ENCODE data around the gene HSF5. TPM values are rescaled to one million over a fixed set of nuclear protein-coding genes. Genes with fewer than 3 reads are reported as not detected.
"Not testable (repeated sequence)": the region's sequence is repeated elsewhere in the genome, so short reads cannot be mapped to it uniquely, and the experiment has no call there.

The HSF5 gene
- total RNA-seq, 2 donors from 2014 or later: 0.09 to 0.22 TPM

DNA sequence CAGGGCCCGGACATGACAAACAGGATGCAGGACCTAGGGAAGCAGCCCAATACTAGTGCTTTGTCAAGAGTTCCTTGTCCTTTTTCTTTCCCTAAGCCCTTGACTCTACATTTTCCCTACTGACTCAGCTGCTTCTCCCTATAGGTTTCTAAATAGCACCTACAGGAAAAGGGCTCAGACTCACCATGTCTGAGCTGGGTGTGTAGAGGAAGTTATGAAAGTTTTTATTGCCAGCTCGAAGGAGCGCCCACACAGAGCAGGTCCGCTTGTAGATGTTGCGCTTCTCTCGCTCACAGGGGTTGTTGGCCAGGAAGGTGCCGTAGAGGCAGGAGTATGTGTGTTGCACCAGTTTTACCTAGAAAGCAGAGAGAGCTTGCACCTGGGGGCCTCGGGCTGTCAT lies 15.7 kb upstream of the HSF5 start:
- no peaks in the 10 kb centered on the region for H3K4me1 ChIP-seq (ENCODE audit: control insufficient read depth, insufficient read depth, low read length)
- no peaks in the 10 kb centered on the region for H3K4me1 Mint-ChIP-seq
- peaks cover 87% of the 10 kb centered on the region for H3K36me3 ChIP-seq (ENCODE audit: control insufficient read depth, insufficient read depth, low read length)
- H3K4me3 Mint-ChIP-seq: no peak overlapping the region
- peaks cover 76% of the 10 kb centered on the region for H3K36me3 Mint-ChIP-seq (ENCODE audit: low read depth)
- no peaks in the 10 kb centered on the region for H3K27me3 ChIP-seq (ENCODE audit: control insufficient read depth, insufficient read depth, low read length, poor library complexity, severe bottlenecking)
- no peak overlapping the region for H3K4me3 ChIP-seq (ENCODE audit: low read length)
- DNase-seq: no peak
- H3K27ac ChIP-seq (ENCODE audit: low read depth, low read length): no peak overlapping the region
- no peaks in the 10 kb centered on the region for H3K9me3 ChIP-seq (ENCODE audit: control insufficient read depth, low read length)
- TF ChIP-seq CTCF (conservative IDR thresholded peaks at IDR 0.05): no peak
- no peak overlapping the region for H3K9ac ChIP-seq (ENCODE audit: extremely low read depth, low read length, poor library complexity, severe bottlenecking)
- H3K9me3 Mint-ChIP-seq: no peaks in the 10 kb centered on the region
- no peak overlapping the region for H3K27ac Mint-ChIP-seq
- H3K27me3 Mint-ChIP-seq (ENCODE audit: insufficient read depth): no peaks in the 10 kb centered on the region
- 96% methylated on average over 8 of the region's 8 CpGs for WGBS, 2 experiments (ENCODE audit: insufficient coverage in 1 of 2, insufficient read length in 1 of 2)

DNA sequence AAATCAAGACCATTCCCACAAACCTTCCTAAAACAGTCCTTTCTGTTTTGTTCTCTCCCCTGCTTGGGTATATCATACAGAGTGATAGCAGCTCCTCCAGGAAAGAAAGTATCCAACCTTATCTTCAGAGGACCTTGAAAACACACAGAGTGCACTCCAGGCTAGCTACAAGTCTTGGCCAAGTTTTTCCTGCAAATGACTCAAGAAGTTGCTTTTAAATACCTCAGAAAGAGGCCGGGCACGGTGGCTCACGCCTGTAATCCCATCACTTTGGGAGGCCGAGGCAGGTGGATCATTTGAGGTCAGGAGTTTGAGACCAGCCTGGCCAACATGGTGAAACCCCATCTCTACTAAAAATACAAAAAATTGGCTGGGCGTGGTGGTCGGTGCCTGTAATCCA lies 14.9 kb upstream of the HSF5 start:
- H3K27ac Mint-ChIP-seq; H3K4me1 Mint-ChIP-seq; H3K9me3 Mint-ChIP-seq; H3K4me1 ChIP-seq (ENCODE audit: control insufficient read depth, insufficient read depth, low read length); H3K4me3 Mint-ChIP-seq; H3K9ac ChIP-seq (ENCODE audit: extremely low read depth, low read length, poor library complexity, severe bottlenecking); H3K27ac ChIP-seq (ENCODE audit: low read depth, low read length); H3K9me3 ChIP-seq (ENCODE audit: control insufficient read depth, low read length); H3K4me3 ChIP-seq (ENCODE audit: low read length); H3K27me3 ChIP-seq (ENCODE audit: control insufficient read depth, insufficient read depth, low read length, poor library complexity, severe bottlenecking); H3K27me3 Mint-ChIP-seq (ENCODE audit: insufficient read depth): not testable (repeated sequence)
- H3K36me3 Mint-ChIP-seq (ENCODE audit: low read depth): peaks cover 75% of the 10 kb centered on the region
- WGBS, 2 experiments (ENCODE audit: insufficient coverage in 1 of 2, insufficient read length in 1 of 2): 93 to 94% methylated on average over 5 to 6 of the region's 6 CpGs
- peaks cover 85% of the 10 kb centered on the region for H3K36me3 ChIP-seq (ENCODE audit: control insufficient read depth, insufficient read depth, low read length)
- peak; percentile 30 for DNase-seq

DNA sequence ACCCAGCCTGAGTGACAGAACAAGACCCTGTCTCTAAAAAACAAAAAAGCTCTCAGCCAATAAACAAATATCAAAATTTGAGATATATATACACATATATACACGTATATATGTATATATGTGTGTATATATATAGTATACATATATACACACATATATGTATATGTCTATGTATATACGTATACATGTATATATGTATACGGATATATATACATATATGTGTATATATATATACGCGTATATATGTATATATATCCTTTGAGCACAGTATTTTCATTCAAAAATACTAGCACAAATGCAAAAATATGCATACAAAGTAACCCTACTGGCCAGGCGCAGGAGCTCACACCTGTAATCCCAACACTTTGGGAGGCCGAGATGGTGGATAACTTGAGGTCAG lies 13.2 kb upstream of the HSF5 start:
- Histone ChIP-seq H3K9ac (ENCODE audit: extremely low read depth, low read length, poor library complexity, severe bottlenecking) (no peak overlapping the region), H3K9me3 (ENCODE audit: control insufficient read depth, low read length) (no peaks in the 10 kb centered on the region)
- H3K9me3 Mint-ChIP-seq: no peaks in the 10 kb centered on the region

More for the DNA sequence above, 13.2 kb upstream of the HSF5 start:
- Mint-ChIP-seq H3K27me3 (ENCODE audit: insufficient read depth) (no peaks in the 10 kb centered on the region), H3K4me3 (no peak overlapping the region), H3K27ac (no peak overlapping the region), H3K36me3 (ENCODE audit: low read depth) (peaks cover 71% of the 10 kb centered on the region), H3K4me1 (no peaks in the 10 kb centered on the region)
- no peaks in the 10 kb centered on the region for H3K27me3 ChIP-seq (ENCODE audit: control insufficient read depth, insufficient read depth, low read length, poor library complexity, severe bottlenecking)
- no peaks in the 10 kb centered on the region for H3K4me1 ChIP-seq (ENCODE audit: control insufficient read depth, insufficient read depth, low read length)
- peak; percentile 13 for DNase-seq
- TF ChIP-seq CTCF (conservative IDR thresholded peaks at IDR 0.05): no peak
- H3K27ac ChIP-seq (ENCODE audit: low read depth, low read length): no peak overlapping the region
- no peak overlapping the region for H3K4me3 ChIP-seq (ENCODE audit: low read length)
- H3K36me3 ChIP-seq (ENCODE audit: control insufficient read depth, insufficient read depth, low read length): peaks cover 89% of the 10 kb centered on the region
- WGBS, 2 experiments (ENCODE audit: insufficient coverage in 1 of 2, insufficient read length in 1 of 2): 84 to 94% methylated on average over 2 of the region's 7 CpGs
